NCI-H2081 (cell line): Measurements from ENCODE around the gene ITFG2.
A peak's percentile ranks its signal among the peaks of the same experiment; 100 is the strongest.

Source experiments
- DNase-seq, 2 experiments: peaks; one replicate each; lab custom pipeline; 2025; lab: John Stamatoyannopoulos, UW

ITFG2 gene

GRCh38 chr12:2832550-2833127 lies 20.2 kb downstream of the ITFG2 start:
- DNase-seq: no peak

DNA sequence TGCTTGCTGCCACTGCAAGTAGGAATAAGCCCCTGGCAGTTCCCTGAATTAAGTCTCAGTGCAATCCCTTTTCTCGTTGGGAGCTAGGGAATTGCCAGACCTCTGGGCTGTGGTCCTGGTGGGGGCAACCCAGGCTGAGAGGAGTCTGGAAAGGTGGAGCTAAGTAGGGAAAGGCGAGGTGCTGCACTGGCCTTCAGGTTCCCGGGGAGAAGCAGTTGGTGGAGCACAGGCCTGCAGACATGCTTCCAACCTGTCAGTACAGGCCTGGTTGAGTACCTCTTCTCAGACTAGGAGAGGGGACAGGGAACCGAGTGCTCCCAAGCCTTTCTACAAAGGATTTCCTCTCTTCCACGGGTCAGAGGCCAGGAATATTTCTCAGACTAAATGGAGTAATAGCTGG lies 20.9 kb downstream of the ITFG2 start:
- no peak for DNase-seq

DNA sequence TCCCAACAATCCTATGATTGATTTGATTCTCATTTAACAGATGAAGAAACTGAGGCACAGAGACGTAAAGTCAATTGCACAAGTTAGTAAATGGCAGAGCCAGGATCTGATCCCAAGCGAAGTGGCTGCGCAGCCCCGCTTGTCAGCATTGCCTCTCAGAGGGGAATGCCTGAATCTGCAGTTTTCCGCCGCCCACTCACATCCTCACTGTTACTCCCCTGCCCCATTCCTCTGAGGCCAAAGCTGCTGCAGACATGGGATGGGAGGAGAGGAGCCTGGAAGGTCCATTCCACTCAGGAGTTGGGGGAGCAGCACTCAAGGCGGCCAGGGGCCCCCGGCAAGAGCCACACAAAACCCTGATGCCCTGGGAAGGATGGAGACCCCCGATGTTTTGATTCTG lies 21.3 kb downstream of the ITFG2 start:
- no peak for DNase-seq

- peak in 1 of 2 experiments; percentile 49 for DNase-seq
Observed at GRCh38 chr12:2834581-2835491, 22.4 kb downstream of the ITFG2 start, which contains the start of gene NRIP2. NRIP2 (minus strand) TSS chr12:2835035; CDS start chr12:2834983, 52 bp downstream.

- DNase-seq: peak in 1 of 2 experiments; percentile 25
Observed at GRCh38 chr12:2835691-2836403, 23.4 kb downstream of the ITFG2 start.

DNA sequence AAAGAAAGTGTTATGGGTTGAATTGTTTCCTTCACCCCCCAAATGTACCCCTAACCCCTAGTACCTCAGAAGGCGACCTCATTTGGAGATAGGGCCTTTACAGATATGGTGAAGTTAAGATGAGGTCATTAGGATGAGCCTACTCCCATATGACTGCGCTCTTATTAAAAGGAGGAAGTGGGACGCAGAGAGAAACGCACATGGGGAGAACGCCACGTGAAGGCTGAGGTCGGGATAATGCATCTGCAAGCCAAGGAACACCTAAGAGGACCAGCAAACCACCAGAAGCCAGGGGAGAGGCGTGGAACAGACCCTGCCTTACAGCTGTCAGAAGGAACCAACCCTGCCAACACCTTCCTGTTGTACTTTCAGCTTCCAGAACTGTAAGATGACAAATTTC lies 24.1 kb downstream of the ITFG2 start:
- no peak for DNase-seq

- peak in 1 of 2 experiments; percentile 16 for DNase-seq
Observed at GRCh38 chr12:2841056-2841650, 28.7 kb downstream of the ITFG2 start.

DNA sequence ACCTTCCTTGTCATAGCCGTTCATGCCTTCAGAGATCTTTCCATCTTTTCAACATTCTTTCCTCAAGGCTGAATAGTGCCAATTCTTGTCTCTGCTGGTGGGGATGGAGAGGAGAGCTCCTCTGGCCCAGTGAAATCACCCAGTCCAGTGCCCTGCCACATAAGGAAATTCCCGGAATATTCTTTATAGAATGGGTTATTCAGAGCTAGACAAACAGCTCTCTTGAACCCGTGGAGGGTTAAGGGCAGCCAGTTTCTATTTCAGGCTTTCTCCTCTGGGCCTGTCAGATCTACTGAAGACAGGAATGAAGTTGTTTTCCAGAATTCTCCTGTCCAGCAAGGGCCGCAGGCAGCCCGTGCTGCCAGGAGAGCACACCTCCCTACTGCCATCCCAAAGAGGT lies 30.5 kb downstream of the ITFG2 start:
- DNase-seq: no peak

DNA sequence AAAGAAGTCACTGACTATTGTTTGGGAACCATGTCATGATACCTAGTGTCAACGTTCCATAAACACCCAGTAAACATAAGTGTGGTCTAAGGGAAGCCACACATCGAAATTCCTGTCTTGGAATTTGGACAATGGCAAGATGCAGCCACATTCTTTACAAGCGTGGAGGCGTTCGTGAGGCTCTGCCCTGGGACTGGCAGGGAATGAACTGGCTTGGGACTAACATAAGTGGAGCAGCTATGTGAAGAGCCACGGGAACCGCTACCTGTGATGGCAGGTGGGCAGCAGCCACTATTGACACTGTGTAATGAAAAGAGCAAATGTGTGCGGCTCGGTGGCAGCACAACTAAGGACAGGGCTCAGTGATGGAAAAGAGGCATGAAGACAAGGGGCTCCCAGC lies 32.3 kb downstream of the ITFG2 start:
- no peak for DNase-seq

GRCh38 chr12:2845280-2845679 lies 32.8 kb downstream of the ITFG2 start:
- DNase-seq: no peak

- DNase-seq: no peak
Observed at GRCh38 chr12:2851931-2852330, 39.5 kb downstream of the ITFG2 start.

DNA sequence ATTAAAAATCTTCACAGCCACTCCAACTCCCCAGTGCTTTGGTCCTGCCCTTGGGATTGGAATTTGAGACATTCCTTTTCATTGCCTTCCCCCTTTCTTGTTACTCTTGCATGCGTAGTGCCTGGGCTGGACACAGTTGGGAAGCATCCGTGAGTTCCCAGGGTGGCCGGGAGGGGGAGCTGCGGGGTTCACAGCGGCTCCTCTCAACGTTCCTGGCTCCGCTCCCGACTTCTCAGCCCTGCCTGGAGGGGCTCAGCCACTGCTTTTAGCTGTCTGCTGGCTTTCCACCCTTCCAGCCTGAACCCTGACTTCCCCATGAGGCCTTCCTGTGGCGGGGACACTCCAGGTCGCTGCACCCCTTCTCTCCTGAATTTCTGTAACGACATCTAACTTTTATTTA lies 41.2 kb downstream of the ITFG2 start:
- peak; percentile 35 to 53 for DNase-seq

DNA sequence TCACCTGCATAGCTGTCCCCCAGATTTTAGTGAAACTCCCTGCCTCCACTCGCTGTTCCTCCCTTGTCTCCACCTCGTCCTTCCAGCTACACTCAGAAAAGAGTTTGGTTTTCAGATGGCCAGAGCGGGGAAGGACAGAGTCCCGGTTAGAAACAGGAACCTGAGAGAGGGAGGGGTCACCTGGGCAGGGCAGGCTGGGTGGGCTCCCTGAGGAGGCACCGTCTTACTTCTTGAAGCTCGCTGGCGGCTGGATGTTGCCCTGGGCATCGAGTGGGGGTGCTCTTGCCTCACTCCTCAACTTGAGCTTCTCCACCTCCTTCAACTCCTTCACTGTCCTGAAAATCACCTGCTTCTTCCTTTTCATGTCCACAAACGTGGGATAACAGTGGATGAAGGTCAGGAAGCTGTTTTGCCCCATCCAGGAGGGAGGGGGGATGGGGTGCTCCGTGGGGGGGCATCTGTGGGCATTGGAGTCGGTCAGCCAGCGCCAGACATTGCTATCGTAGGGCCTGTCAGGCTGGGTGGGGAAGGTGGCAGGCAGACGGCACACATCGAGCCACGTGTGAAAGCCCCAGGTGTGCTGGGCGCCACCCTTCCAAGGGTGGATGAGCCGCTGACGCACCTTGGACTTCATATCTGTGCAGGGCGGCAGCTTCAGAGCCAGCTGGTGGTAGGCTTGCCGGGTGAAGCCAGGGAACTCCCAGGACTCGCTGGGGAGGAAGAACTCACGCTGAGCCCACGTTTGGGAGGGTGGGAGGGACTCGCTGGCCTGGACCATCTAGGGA lies 42.4 kb downstream of the ITFG2 start:
- DNase-seq: no peak

GRCh38 chr12:2855546-2855945 lies 43.1 kb downstream of the ITFG2 start:
- no peak for DNase-seq

DNA sequence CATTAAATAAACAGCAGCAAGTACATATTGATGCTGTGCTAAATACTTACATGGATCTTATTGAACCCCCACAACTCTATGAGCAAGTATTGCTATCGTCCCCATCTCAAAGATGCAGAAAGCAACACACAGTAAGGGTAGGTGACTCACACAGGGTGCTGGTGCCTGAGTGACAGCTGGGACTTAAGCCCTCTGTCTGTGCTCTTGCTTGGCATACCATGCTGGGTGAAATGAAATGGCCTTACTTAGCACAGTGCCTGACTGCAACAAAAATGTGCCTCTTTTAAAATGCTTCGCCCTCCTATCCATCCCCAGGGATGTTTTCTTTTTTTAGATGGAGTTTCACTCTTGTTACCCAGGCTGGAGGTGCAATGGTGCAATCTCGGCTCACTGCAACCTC lies 43.6 kb downstream of the ITFG2 start:
- no peak for DNase-seq

DNA sequence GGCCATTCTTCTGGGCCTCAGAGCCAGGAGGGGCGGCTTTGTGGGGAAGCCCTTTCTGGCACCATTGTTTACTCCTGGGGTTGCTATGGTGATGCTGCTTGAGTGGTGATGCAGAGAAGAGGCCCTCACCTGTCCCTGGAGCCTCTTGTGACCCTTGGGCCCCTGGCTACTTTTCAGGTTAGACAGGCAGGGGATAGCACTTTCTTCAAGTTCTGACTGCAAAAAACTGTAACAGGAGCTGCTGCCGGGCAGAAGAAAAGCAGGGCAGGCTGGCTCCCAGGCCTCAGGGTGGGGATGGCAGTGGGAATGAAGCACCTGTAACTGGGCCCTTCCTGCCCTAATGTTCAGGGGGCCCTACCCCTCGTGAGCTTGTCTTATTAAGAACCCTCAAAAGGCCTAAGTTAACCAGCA lies 44.6 kb downstream of the ITFG2 start, which contains the start of gene TEX52:
Gene TEX52, minus strand, starts transcription at position 19 of the 411 bp plus-strand sequence. Its CDS starts 13 bp downstream, at position 6.
- no peak for DNase-seq

GRCh38 chr12:2857576-2857975 lies 45.1 kb downstream of the ITFG2 start:
- DNase-seq: no peak

- DNase-seq: no peak
Observed at GRCh38 chr12:2858334-2858733, 45.9 kb downstream of the ITFG2 start.

DNA sequence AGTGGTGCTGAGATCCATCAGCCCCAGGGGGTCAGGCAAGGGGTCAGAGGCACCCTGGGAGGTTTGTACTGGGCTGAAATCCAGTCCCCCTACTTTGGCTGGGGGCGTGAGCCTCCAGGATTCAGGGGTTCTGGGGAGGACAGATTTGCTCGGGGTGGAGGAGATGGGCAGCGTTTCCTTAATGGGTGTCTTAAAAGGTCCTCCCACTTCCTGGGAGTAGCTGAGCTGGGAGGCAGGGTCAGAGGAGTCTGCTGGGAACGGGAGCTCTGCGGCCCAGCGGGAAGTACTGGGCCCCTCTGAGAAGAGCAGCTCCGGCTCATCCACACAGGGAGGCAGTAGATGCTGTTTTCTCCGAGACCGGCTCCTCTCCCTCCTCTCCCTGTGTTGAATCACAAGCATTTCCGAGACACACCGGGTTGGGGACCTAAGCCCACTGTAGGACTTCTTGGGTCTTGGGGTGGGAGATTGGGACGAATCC lies 46.5 kb downstream of the ITFG2 start:
- no peak for DNase-seq

- DNase-seq: no peak
Observed at GRCh38 chr12:2860170-2860569, 47.7 kb downstream of the ITFG2 start.

- DNase-seq: no peak
Observed at GRCh38 chr12:2862876-2863275, 50.4 kb downstream of the ITFG2 start.
